DND-41 (cell line): Measurements from ENCODE around the gene NCOA3.

Experiments used
- ATAC-seq: fragments of 200-7000 bp; cut with Tn5 transposase; 3 replicates; pipeline ENCODE4 v1.9.1; 2021; ENCODE audit warnings: low read depth; ENCODE audit not compliant: insufficient read depth
- DNase-seq: peaks from one replicate; pipeline ENCODE4 v3.0.0-alpha.2; 2020
- H2AFZ ChIP-seq: 2 replicates; pipeline ENCODE4 v1.6.0; 2012; ENCODE audit warnings: low read depth, low read length
- H3K27ac ChIP-seq: 2 replicates; pipeline ENCODE4 v1.5.1; 2012; ENCODE audit warnings: low read length, inconsistent platforms
- H3K27me3 ChIP-seq: fragments of 200-600 bp; sonication (generic); 2 replicates; pipeline ENCODE4 v1.6.0; 2012; ENCODE audit warnings: low read length, mild to moderate bottlenecking, inconsistent platforms; ENCODE audit not compliant: insufficient read depth, poor library complexity
- H3K36me3 ChIP-seq: 2 replicates; pipeline ENCODE4 v1.5.1; 2012; ENCODE audit warnings: low read length, inconsistent platforms; ENCODE audit not compliant: insufficient read depth
- H3K4me1 ChIP-seq: 2 replicates; pipeline ENCODE4 v1.5.1; 2012; ENCODE audit warnings: mild to moderate bottlenecking, low read length; ENCODE audit not compliant: insufficient read depth
- H3K4me2 ChIP-seq: 2 replicates; pipeline ENCODE4 v1.6.0; 2012; ENCODE audit warnings: mild to moderate bottlenecking, moderate library complexity, low read length, inconsistent platforms; ENCODE audit not compliant: insufficient read depth
- H3K4me3 ChIP-seq, 2 experiments: fragments of 200-600 bp in 1 of 2; shearing (Covaris generic) in 1 of 2; 2 replicates each; pipeline ENCODE4 v1.5.1; 2012 to 2016; ENCODE audit warnings: inconsistent platforms in 2 of 2, low read length in 2 of 2, mild to moderate bottlenecking in 2 of 2, low read depth in 1 of 2, moderate library complexity in 1 of 2
- H3K79me2 ChIP-seq: 2 replicates; pipeline ENCODE4 v1.6.0; 2012; ENCODE audit warnings: low read length, inconsistent platforms; ENCODE audit not compliant: insufficient read depth
- H3K9ac ChIP-seq: 2 replicates; pipeline ENCODE4 v1.6.0; 2012; ENCODE audit warnings: low read depth, mild to moderate bottlenecking, inconsistent platforms, low read length, moderate library complexity
- H3K9me3 ChIP-seq: 2 replicates; pipeline ENCODE4 v1.5.1; 2012; ENCODE audit warnings: low read length, moderate library complexity, mild to moderate bottlenecking, inconsistent platforms; ENCODE audit not compliant: insufficient read depth, severe bottlenecking
- H4K20me1 ChIP-seq: 2 replicates; pipeline ENCODE4 v1.6.0; 2012; ENCODE audit warnings: low read length; ENCODE audit not compliant: insufficient read depth
- EZH2 ChIP-seq: IDR thresholded peaks from 3 replicates; pipeline ENCODE4 v1.6.1; 2012; ENCODE audit warnings: borderline replicate concordance, low read depth, mild to moderate bottlenecking, moderate library complexity, low read length, inconsistent platforms; ENCODE audit not compliant: severe bottlenecking
- TF ChIP-seq, protein P1 (sequence below): IDR thresholded peaks from 2 replicates; pipeline ENCODE4 v1.5.1; 2012; ENCODE audit warnings: borderline replicate concordance, low read length, moderate library complexity, mild to moderate bottlenecking; ENCODE audit not compliant: poor library complexity, severe bottlenecking; ENCODE audit errors: extremely low read depth

The NCOA3 gene

DNA sequence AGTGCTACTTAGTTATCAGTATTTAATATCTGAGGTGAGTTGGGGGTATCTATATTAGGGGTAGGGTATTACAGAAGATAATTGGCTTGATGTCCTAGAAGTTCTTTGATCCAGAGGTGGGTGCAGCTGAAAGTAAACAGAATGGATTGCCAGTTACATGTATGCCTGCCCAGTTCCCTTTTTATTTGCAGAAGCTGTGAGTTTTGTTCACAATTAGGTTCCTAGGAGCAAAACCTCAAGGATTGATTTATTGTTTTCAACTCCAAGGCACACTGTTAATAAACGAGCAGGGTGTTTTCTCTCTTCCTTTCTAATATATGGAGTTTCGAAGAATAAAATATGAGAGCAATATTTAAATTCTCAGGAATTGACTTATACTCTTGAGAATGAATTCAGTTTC, 154.6 kb downstream of the NCOA3 start:
- Histone ChIP-seq H2AFZ (no peak overlapping the region), H3K79me2 (no peaks in the 10 kb centered on the region), H3K9me3 (no peaks in the 10 kb centered on the region), H3K27me3 (no peaks in the 10 kb centered on the region), H3K4me2 (no peak overlapping the region), H4K20me1 (no peaks in the 10 kb centered on the region), H3K36me3 (peaks cover 27% of the 10 kb centered on the region), H3K4me3 (no peak overlapping the region), H3K4me1 (no peaks in the 10 kb centered on the region), H3K27ac (no peak overlapping the region), H3K9ac (no peak overlapping the region)
- TF ChIP-seq EZH2: no peak
- TF ChIP-seq, protein P1, sequence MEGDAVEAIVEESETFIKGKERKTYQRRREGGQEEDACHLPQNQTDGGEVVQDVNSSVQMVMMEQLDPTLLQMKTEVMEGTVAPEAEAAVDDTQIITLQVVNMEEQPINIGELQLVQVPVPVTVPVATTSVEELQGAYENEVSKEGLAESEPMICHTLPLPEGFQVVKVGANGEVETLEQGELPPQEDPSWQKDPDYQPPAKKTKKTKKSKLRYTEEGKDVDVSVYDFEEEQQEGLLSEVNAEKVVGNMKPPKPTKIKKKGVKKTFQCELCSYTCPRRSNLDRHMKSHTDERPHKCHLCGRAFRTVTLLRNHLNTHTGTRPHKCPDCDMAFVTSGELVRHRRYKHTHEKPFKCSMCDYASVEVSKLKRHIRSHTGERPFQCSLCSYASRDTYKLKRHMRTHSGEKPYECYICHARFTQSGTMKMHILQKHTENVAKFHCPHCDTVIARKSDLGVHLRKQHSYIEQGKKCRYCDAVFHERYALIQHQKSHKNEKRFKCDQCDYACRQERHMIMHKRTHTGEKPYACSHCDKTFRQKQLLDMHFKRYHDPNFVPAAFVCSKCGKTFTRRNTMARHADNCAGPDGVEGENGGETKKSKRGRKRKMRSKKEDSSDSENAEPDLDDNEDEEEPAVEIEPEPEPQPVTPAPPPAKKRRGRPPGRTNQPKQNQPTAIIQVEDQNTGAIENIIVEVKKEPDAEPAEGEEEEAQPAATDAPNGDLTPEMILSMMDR: no peak
- no peak for DNase-seq
- no peak for ATAC-seq

DNA sequence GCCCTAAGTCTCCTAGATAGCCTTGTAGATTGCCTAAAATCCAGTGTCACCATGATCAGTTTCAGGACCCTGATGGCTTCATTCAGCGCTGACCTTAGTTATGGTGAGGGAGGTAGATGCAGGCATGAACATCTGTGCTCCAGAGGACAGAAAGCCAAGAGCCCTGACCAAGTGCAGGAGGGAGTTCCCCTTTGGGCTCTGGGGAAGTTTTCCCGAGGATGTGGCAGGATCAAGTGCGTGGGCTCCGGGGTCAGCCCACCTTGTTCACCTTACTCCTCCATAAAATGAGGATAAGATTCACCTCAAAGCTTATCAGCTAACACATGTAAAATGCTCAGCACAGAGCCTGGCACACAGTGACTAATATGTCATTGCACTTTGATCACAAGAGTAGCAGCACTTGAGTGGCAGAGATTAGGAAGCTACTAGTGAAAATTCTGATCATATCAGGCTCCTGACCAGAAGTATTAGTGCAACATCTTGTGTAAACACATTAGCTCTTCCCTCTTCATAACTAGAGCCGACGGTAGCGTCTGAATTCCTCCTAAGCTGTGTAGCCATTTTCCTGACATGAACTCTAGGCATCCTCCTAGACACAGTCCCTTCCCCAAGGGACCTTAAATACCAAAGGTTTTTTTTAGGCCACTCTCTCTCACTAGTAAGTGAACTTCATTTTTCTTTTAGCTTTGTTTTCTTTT, 158.4 kb downstream of the NCOA3 start:
- Histone ChIP-seq H3K9ac (no peak overlapping the region), H3K4me3 (no peak overlapping the region), H3K4me2 (no peak overlapping the region), H3K4me1 (no peaks in the 10 kb centered on the region), H2AFZ (no peak overlapping the region), H3K27me3 (no peaks in the 10 kb centered on the region), H3K79me2 (no peaks in the 10 kb centered on the region), H3K9me3 (no peaks in the 10 kb centered on the region), H3K36me3 (no peaks in the 10 kb centered on the region; the same call in 1 of the 2 replicates), H3K27ac (no peak overlapping the region), H4K20me1 (no peaks in the 10 kb centered on the region)
- no peak for ATAC-seq
- no peak for DNase-seq
- TF ChIP-seq, protein P1: no peak
- no peak for TF ChIP-seq EZH2

DNA sequence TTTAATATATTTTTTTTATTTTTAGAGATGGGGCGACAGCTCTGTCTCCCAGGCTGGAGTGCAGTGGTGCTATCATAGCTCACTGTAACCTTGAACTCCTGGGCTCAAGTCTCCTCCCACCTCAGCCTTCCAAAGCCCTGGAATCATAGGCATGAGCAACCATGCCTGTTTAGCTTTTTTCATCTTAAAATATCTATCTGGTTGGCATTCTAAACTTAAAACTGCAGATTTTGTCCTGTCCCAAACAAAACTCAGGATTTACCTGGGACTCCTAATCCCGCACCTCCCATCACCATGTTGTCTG, 158.9 kb downstream of the NCOA3 start:
- Histone ChIP-seq H3K27me3 (no peaks in the 10 kb centered on the region), H3K79me2 (no peaks in the 10 kb centered on the region), H3K27ac (no peak overlapping the region), H3K9ac (no peak overlapping the region), H3K4me1 (no peaks in the 10 kb centered on the region), H3K36me3 (no peaks in the 10 kb centered on the region; the same call in 1 of the 2 replicates), H3K4me2 (no peak overlapping the region), H3K9me3 (no peaks in the 10 kb centered on the region), H3K4me3 (no peak overlapping the region), H4K20me1 (no peaks in the 10 kb centered on the region), H2AFZ (no peak overlapping the region)
- TF ChIP-seq, protein P1: no peak
- TF ChIP-seq EZH2: no peak
- ATAC-seq: no peak
- no peak for DNase-seq
